OCI-LY1 (cell line): ENCODE data around the gene GEMIN4.
A peak's percentile ranks its signal among the peaks of the same experiment; 100 is the strongest.

Experiments used
- H2AFZ ChIP-seq: fragments of 200-600 bp; sonication (generic), shearing (Covaris generic); 2 replicates; pipeline ENCODE4 v1.6.0; 2014; ENCODE audit warnings: antibody characterized with exemption, mild to moderate bottlenecking, low read length
- H3F3A ChIP-seq: fragments of 200-600 bp; sonication (generic), shearing (Covaris generic); 2 replicates; pipeline ENCODE4 v1.6.0; 2014; ENCODE audit warnings: mild to moderate bottlenecking, antibody characterized with exemption, low read length, moderate library complexity; ENCODE audit not compliant: insufficient read depth
- H3K27ac ChIP-seq: fragments of 200-600 bp; sonication (generic); 2 replicates; pipeline ENCODE4 v1.5.1; 2014; ENCODE audit warnings: low read length, mixed run types, mild to moderate bottlenecking, low read depth; ENCODE audit not compliant: poor library complexity, severe bottlenecking
- H3K27me3 ChIP-seq: fragments of 200-600 bp; sonication (generic); 2 replicates; pipeline ENCODE4 v1.6.0; 2014; ENCODE audit warnings: antibody characterized with exemption, mild to moderate bottlenecking, low read length, moderate library complexity; ENCODE audit not compliant: insufficient read depth
- H3K36me3 ChIP-seq: fragments of 200-600 bp; sonication (generic); 2 replicates; pipeline ENCODE4 v1.6.1; 2014; ENCODE audit warnings: mild to moderate bottlenecking, antibody characterized with exemption, low read length, moderate library complexity, mixed read lengths; ENCODE audit not compliant: insufficient read depth
- H3K4me1 ChIP-seq: fragments of 200-600 bp; sonication (generic); 2 replicates; pipeline ENCODE4 v1.5.1; 2014; ENCODE audit warnings: mild to moderate bottlenecking, low read length, moderate library complexity; ENCODE audit not compliant: insufficient read depth, severe bottlenecking
- H3K4me2 ChIP-seq: fragments of 200-600 bp; sonication (generic), shearing (Covaris generic); 2 replicates; pipeline ENCODE4 v1.6.1; 2014; ENCODE audit warnings: low read length
- H3K4me3 ChIP-seq: fragments of 200-600 bp; sonication (generic); 2 replicates; pipeline ENCODE4 v1.5.1; 2014; ENCODE audit warnings: low read length, low read depth, mild to moderate bottlenecking, mixed read lengths; ENCODE audit not compliant: poor library complexity, severe bottlenecking
- H3K79me2 ChIP-seq: fragments of 200-600 bp; shearing (Covaris generic); 2 replicates; pipeline ENCODE4 v1.6.1; 2016; ENCODE audit warnings: mixed run types, low read length, mixed read lengths; ENCODE audit not compliant: insufficient read depth
- H3K9ac ChIP-seq: fragments of 200-600 bp; sonication (generic), shearing (Covaris generic); 2 replicates; pipeline ENCODE4 v1.6.1; 2014; ENCODE audit warnings: mild to moderate bottlenecking, low read length, mixed read lengths
- H3K9me2 ChIP-seq: fragments of 200-600 bp; sonication (generic), shearing (Covaris generic); 2 replicates; pipeline ENCODE4 v1.6.1; 2014; ENCODE audit warnings: low read depth, mild to moderate bottlenecking, low read length, mixed read lengths
- H3K9me3 ChIP-seq: fragments of 200-600 bp; shearing (Covaris generic); 2 replicates; pipeline ENCODE4 v1.6.1; 2014; ENCODE audit warnings: low read length, mixed read lengths
- H4K20me1 ChIP-seq: fragments of 200-600 bp; sonication (generic), shearing (Covaris generic); 2 replicates; pipeline ENCODE4 v1.6.0; 2016; ENCODE audit warnings: mild to moderate bottlenecking, low read length; ENCODE audit not compliant: insufficient read depth
- EZH2 ChIP-seq: fragments of 200-600 bp; sonication (generic), shearing (Covaris generic); IDR thresholded peaks from 2 replicates; pipeline ENCODE4 v1.8.0; 2017; ENCODE audit warnings: borderline replicate concordance, mixed run types, mild to moderate bottlenecking, antibody characterized with exemption, low read length, moderate library complexity, mixed read lengths
- TF ChIP-seq, protein P1 (sequence below): fragments of 200-600 bp; sonication (generic), shearing (Covaris generic); IDR thresholded peaks from 2 replicates; pipeline ENCODE4 v1.5.1; 2017; ENCODE audit warnings: mild to moderate bottlenecking, antibody characterized with exemption, low read length, moderate library complexity, mixed read lengths

Gene GEMIN4

GRCh38 chr17:753418-753817, 1.4 kb upstream of the GEMIN4 start:
- Histone ChIP-seq H3K4me3 (no peak overlapping the region), H3K9me3 (0 out of 2 replicates have a peak, but pooled peaks cover 6% of the 10 kb centered on the region), H3K36me3 (peaks cover 38% of the 10 kb centered on the region), H3K9me2 (no peaks in the 10 kb centered on the region), H2AFZ (no peak overlapping the region), H3K27me3 (no peaks in the 10 kb centered on the region), H3F3A (0 out of 2 replicates have a peak, but pooled peaks cover 7% of the 10 kb centered on the region), H3K27ac (peak overlapping the region; percentile 31), H3K9ac (no peak overlapping the region), H3K4me2 (no peak overlapping the region), H4K20me1 (no peaks in the 10 kb centered on the region), H3K79me2 (peaks cover 24% of the 10 kb centered on the region), H3K4me1 (peaks cover 21% of the 10 kb centered on the region)
- no peak for TF ChIP-seq EZH2
- TF ChIP-seq, protein P1, sequence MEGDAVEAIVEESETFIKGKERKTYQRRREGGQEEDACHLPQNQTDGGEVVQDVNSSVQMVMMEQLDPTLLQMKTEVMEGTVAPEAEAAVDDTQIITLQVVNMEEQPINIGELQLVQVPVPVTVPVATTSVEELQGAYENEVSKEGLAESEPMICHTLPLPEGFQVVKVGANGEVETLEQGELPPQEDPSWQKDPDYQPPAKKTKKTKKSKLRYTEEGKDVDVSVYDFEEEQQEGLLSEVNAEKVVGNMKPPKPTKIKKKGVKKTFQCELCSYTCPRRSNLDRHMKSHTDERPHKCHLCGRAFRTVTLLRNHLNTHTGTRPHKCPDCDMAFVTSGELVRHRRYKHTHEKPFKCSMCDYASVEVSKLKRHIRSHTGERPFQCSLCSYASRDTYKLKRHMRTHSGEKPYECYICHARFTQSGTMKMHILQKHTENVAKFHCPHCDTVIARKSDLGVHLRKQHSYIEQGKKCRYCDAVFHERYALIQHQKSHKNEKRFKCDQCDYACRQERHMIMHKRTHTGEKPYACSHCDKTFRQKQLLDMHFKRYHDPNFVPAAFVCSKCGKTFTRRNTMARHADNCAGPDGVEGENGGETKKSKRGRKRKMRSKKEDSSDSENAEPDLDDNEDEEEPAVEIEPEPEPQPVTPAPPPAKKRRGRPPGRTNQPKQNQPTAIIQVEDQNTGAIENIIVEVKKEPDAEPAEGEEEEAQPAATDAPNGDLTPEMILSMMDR, result no peak

DNA sequence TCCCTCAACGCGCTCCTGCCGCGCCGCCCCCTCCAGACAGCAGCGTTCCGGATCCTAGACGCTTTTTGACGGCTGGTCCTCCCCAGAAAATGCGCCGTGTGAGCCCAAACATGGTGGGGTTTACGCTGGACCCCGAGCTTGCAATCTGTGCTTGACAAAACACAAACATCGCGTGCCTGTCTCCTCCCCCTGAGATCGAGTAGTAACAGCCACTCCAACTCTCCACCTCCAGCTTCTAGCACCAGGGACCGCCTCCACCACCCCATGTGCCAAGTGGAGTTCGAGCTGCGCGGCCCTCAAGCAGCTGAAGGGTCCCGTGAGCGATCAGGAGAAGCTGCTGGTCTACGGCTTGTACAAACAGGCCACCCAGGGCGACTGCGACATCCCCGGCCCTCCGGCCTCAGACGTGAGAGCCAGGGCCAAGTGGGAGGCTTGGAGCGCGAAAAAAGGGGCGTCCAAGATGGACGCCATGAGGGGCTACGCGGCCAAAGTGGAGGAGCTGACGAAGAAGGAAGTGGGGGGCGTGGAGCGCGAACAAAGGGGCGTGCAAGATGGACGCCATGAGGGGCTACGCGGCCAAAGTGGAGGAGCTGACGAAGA, 656 bp upstream of the GEMIN4 start:
- H2AFZ ChIP-seq, result peak overlapping the region; percentile 58; the same call in 1 of the 2 replicates
- H3K9ac ChIP-seq, result peak overlapping the region; percentile 93
- H3K9me2 ChIP-seq, result no peaks in the 10 kb centered on the region
- H3K36me3 ChIP-seq, result peaks cover 40% of the 10 kb centered on the region
- 0 out of 2 replicates have a peak, but pooled peaks cover 7% of the 10 kb centered on the region for H3F3A ChIP-seq
- 0 out of 2 replicates have a peak, but pooled peaks cover 6% of the 10 kb centered on the region for H3K9me3 ChIP-seq
- H3K4me2 ChIP-seq, result peak overlapping the region; percentile 88
- H3K27ac ChIP-seq, result peak overlapping the region; percentile 55
- H3K4me1 ChIP-seq, result peaks cover 21% of the 10 kb centered on the region
- peaks cover 31% of the 10 kb centered on the region for H3K79me2 ChIP-seq
- no peaks in the 10 kb centered on the region for H3K27me3 ChIP-seq
- H3K4me3 ChIP-seq, result peak overlapping the region; percentile 78
- H4K20me1 ChIP-seq, result no peaks in the 10 kb centered on the region
- no peak for TF ChIP-seq EZH2
- TF ChIP-seq, protein P1, result no peak

GRCh38 chr17:751269-752001, 629 bp downstream of the GEMIN4 start:
- Histone ChIP-seq H3K4me2 (peak overlapping the region; percentile 88), H4K20me1 (no peaks in the 10 kb centered on the region), H3F3A (0 out of 2 replicates have a peak, but pooled peaks cover 7% of the 10 kb centered on the region), H3K36me3 (peaks cover 42% of the 10 kb centered on the region), H2AFZ (no peak overlapping the region), H3K9ac (peak overlapping the region; percentile 93), H3K9me3 (0 out of 2 replicates have a peak, but pooled peaks cover 6% of the 10 kb centered on the region), H3K9me2 (no peaks in the 10 kb centered on the region), H3K4me3 (peak overlapping the region; percentile 78), H3K27me3 (no peaks in the 10 kb centered on the region), H3K79me2 (peaks cover 34% of the 10 kb centered on the region), H3K4me1 (peaks cover 21% of the 10 kb centered on the region), H3K27ac (peak overlapping the region; percentile 37)
- TF ChIP-seq, protein P1, result no peak
- no peak for TF ChIP-seq EZH2
